GM19238 (cell line): ENCODE results near the gene MASP2.
"Not testable (repeated sequence)": the region's sequence is repeated elsewhere in the genome, so short reads cannot be mapped to it uniquely, and the experiment has no call there.

Experiments
- DNase-seq: peaks from one replicate; pipeline ENCODE4 v3.0.0; 2011; ENCODE audit warnings: low spot score; ENCODE audit not compliant: insufficient read length

Gene MASP2

DNA sequence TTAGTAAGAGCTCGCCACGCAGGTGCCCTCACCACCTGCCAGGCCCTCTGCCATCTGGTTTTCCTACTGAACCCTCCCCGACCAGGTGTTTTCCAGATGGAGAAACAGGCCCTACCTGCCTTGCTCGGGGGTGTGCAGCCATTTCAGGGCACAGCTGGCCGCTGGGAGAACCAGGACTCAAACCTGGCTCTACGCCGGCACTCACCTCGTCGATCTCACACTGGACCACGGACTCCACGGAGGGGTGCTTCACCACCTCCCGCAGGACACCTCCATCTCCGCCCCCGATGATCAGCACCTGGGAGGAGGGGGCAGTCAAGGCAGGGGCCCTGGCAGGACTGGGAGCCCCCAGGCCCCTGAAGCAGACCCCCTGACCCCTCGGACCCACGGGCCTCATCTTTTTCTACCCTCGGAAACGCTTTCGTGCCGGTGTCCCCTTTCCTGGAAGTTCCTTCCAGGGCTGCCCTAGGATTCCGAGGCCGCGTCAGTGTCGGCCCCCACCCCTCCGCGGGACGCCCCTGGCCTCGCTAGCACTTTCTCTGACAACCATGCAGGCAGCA, 11.6 kb upstream of the MASP2 start:
- no peak for DNase-seq

DNA sequence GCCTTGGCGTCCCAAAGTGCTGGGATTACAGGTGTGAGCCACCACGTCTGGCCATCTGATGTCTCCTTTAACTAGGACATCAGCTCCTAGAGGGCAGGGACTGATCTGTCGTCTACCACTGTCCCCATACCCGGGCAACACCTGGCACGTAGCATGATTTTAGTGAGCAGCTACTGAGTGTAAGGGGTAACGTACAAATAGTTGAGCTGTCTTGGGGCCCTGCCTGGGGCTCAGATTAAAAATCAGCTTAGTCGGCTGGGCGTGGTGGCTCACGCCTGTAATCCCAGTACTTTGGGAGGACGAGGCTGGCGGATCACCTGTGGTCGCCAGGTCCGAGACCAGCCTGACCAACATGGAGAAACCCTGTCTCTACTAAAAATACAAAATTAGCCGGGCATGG, 11.0 kb upstream of the MASP2 start:
- no peak for DNase-seq

DNA sequence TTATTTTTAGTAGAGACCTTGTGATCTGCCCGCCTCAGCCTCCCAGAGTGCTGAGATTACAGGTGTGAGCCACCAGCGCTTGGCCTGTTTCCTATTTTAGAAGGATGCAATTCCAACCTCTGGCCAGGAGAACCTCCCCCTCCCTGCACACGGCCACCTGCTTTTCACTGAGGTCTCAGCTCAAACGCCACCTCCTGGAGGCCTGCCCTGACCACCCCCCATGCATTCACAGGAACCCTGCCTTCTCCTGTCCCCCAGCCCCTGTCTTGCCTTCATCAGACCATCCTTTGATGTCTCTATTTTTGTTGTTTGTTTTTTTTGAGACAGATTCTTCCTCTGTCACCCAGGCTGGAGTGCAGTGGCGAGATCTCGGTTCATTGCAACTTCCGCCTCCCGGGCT, 10.4 kb upstream of the MASP2 start:
- DNase-seq, result no peak

DNA sequence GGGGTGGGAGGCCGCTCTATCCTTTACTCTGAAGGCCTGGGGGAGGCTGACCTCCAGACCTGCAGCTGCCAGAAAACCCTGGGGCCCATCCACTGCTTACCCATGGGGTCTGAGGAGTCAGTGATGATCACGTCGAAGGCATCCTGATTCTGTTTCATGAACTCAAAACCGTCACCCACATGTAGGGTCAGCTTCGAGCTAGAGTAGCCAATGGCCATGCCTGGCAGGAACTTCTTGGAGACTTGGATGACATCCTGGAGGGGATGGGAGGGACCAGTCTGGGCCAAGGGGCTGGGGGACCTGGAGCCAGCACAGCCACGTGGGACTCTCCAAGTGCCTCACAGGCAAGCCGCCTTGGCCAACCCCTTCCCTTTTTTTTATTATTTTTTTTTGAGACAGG, 9.5 kb upstream of the MASP2 start:
- DNase-seq, result no peak

DNA sequence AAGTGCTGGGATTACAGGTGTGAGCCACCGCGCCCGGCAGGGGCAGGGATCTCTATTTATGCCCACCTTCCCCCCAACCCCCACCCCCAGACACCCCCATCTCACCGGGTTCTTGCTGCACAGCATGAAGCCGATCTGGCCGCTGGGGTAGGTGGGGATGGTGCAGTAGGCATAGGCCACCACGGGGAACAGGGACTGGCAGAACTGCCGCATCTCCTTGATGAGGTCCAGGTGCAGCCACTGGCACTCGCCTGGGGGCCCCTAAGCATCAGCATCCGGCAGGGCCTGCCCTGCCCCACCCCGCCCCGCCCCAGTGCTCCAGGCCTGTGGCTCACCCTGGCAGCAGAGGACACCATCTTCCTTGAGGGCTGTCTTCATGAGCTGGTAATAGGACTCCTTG, 8.6 kb upstream of the MASP2 start:
- no peak for DNase-seq

DNA sequence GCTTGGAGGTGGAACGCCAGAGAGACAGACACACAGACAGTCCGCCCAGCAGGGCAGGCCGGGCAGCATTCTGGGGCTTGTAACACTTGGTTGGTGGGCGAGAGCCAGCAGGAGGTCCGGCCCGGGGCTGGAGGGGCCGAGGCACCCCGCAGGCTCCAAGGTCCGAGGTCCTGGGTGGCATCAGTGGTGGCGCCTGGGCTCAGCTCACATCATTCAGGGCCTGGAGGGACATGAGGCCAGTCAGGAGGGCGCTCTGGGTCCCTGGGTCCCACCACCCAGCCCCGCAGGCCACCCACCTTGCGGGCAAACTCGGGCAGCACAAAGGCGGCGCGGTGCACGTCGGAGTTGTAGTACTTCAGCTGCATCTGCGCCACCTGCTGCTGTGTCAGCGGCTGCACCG, 7.6 kb upstream of the MASP2 start:
- no peak for DNase-seq

GRCh38 chr1:11054181-11054580, 7.1 kb upstream of the MASP2 start:
- no peak for DNase-seq

DNA sequence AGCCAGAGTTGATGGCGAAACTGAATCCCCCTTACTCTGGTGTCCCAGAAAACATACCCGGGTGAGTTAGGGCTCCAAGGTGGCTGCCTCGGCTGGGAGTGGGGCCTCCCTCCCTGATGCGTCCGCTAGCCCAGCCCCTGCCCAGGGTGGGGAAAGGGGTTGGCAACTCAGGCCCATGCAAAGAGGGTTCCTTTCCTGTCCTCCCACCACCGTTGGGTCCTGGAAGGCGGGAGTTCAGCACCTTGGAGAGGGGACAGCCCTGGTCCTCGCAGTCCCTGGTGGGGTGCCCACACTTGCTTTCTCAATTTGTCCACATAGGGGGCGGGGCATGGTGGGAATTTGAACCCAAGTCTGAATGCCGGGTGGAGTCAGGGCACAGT, 6.7 kb upstream of the MASP2 start:
- no peak for DNase-seq

- DNase-seq, result no peak
Observed at GRCh38 chr1:11052839-11053757, 6.1 kb upstream of the MASP2 start.

DNA sequence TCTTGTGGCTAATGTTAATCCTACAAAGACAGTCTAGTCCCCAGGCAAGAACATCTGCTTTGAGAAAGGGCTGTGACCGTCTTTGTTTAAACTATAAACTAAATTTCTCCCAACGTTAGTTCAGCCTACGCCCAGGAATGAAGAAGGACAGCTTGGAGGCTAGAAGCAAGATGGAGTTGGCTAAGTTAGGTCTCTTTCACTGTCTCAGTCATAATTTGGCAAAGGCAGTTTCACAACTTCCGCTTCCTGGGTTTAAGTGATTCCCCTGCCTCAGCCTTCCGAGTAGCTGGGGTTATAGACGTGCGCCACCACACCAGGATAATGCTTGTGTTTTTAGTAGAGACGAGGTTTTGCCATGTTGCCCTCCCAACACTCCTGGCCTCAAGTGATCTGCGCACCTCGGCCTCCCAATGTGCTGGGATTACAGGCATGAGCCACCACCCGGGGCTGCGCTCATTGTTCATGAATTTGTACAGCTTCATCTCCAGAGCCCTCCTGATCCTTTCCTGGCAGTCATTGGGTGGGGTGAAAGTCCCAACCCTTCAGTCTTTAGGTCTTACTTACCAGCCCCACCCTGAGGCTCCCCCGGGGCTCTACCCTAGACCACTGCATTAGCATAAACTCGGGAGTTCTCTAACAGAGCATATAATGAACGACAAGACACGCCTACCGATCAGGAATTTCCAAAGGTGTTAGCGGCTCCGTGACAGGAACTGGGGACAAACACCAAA, 4.9 kb upstream of the MASP2 start:
- no peak for DNase-seq

- not testable (repeated sequence) for DNase-seq
Observed at GRCh38 chr1:11051121-11051520, 4.1 kb upstream of the MASP2 start.

- no peak for DNase-seq
Observed at GRCh38 chr1:11046270-11046566, 821 bp downstream of the MASP2 start.

- no peak for DNase-seq
Observed at GRCh38 chr1:11045428-11046269, 1.4 kb downstream of the MASP2 start.

DNA sequence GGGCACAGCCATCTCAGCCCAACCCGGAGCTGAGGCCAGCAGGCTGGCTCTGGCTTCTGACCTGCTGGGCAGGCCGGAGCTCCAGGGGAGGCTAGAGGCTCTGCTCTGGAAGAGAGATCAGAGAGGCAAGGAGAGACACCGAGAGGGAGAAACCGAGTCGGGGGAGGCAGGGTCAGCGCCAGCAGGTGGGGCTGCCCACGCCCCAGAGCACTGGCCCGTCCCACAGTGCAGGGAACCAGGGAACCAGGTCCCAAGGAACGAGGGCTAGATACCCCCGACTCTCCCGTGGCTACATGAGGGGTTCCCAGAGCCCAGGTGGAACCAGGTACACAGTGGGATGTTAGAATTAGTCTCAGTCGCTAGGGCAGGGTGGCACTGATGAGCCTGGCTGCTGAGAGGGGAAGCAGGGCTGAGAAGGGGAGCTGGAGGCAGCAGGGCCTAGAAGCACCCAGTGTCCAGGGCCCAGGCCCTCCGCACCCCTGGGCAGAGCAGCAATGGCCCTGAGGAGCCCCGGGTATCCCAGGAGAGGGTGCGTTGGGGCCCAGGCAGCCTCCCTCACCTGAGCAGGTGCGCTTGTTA, 2.1 kb downstream of the MASP2 start:
- no peak for DNase-seq

DNA sequence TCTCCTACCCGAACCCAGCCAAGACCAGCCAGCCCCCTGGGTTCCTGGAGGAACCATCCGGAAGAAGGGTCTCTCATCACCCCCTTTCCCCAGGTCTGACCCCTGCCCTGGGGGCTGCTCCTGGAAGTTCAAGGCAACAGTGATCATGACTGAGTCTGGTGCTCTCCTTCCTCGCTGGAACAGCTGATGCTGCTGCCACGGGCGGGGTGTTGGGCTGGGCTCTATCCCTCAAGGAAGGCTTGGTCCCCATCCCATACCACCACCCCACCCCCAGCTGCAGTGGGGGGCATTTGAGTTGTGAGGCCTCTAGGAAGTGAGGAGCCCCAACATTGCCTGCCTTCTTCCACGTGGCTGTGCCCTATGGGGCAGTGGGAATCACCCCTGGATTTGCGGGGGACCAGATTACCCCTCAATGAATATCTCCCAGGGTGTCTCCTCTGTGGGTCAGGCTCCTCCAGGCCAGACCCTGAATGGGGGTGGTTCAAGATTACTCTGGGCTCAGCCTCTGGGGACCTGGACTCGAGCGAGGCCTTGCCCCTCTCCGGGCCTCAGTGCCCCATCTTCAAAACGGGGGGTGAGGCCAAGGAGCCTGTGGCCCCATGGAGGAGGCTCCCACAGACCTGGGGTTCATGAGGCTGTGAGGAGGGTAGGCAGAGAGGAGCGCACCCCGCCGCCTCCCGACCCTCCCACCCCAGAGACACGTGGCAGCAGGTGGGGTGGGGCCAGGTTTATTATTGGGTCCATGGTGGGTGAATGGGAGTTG, 2.8 kb downstream of the MASP2 start:
- DNase-seq, result no peak

DNA sequence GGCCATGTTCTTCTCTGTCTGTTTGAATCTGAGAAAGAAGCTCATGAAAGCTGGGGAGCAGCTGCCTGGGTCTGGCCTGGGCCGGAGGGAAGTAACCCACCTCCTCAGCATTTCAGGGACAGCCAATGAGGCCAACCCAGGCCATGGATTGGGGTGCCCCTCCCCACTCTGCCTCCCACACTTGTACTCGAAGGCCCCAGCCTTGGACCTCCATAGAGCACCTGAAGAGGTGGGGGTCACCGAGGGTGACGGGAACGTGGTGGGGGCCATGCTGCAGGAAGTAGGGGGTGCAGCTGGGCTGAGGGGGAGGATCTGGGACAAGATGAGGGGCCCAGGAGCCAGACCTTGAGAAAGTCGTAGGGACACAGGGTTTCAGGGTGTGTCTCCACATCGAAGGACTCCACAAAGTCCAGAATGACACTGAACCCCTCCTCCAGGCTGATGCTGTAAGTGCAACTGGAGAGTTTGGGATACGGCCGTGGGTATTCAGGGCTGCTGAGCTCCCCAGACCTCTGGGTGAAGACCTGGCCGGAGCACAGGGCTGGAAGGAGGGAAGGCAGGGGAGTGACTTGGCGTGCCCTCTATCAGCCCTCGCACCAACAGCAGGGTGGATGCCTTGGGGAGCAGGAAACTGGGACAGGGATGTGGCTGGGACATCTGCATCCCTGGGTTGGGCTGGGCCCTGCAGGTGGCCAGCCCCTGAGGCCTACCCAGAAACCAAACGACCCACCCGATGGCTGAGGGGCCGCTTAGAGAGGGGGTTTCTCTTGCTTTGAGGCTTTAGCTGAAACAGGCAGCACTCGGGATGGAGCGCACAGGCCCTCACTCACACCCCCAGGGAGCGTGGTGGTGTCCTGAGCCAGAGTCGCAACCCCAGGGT, 3.8 kb downstream of the MASP2 start:
- DNase-seq, result no peak

- DNase-seq, result no peak
Observed at GRCh38 chr1:11042065-11042464, 5.0 kb downstream of the MASP2 start.

DNA sequence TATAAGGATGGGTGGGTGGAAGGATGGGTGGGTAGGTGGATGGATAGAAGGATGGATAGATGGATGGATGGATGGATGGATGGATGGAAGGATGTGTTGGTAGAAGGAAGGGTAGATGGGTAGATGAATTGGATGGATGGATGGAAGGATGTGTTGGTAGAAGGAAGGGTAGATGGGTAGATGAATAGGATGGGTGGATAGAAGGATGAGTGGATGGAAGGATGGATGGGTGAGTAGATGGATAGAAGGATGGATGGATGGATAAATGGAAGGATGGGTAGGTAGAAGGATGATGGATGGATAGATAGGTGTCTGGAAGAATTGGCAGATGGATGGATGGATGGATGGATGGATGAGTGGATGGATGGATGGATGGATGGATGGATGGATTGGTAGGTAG, 6.0 kb downstream of the MASP2 start:
- no peak for DNase-seq

DNA sequence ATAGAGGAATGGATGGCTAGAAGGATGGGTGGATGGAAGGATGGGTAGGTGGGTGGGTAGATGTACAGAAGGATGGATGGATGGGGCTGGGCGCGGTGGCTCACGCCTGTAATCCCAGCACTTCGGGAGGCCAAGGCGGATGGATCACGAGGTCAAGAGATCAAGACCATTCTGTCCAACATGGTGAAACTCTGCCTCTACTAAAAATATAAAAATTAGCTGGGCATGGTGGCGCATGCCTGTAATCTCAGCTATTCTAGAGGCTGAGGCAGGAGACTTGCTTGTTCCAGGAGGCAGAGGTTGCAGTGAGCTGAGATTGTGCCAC, 7.0 kb downstream of the MASP2 start:
- DNase-seq, result not testable (repeated sequence)
